DOHH2 (cell line): ENCODE results near the gene GNLY.

Experiments used
- EZH2phosphoT487 ChIP-seq: fragments of 200-600 bp; sonication (generic); IDR thresholded peaks from 2 replicates; pipeline ENCODE4 v1.6.1; 2017; ENCODE audit warnings: borderline replicate concordance, mild to moderate bottlenecking, antibody characterized with exemption, low read length, moderate library complexity, mixed read lengths
- TF ChIP-seq, protein P1 (sequence below): fragments of 200-600 bp; sonication (generic); IDR thresholded peaks from one replicate; pipeline ENCODE4 v1.5.1; 2014; ENCODE audit warnings: antibody characterized with exemption, mild to moderate bottlenecking, low read depth, low read length; ENCODE audit not compliant: poor library complexity, severe bottlenecking

DNA sequence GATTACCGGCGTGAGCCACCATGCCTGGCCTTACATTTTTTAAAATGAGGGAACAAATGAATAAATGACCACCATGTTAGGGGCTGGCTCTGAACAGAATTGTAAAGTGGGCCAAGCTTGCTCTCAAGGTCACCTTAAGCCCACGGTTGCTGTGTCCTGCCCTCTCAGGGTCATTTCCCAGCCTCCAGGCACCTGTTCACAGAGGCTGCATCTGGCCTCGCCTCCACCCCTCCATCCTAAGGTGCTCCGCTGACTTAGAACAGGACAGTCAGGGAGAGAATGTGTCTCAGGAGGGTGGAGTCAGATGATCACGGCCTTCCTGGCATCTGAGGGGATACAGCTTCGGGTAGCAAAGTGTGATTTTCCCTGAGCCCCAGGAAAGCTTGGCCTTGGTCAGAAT is 33.4 kb upstream of the GNLY start:
- TF ChIP-seq, protein P1, sequence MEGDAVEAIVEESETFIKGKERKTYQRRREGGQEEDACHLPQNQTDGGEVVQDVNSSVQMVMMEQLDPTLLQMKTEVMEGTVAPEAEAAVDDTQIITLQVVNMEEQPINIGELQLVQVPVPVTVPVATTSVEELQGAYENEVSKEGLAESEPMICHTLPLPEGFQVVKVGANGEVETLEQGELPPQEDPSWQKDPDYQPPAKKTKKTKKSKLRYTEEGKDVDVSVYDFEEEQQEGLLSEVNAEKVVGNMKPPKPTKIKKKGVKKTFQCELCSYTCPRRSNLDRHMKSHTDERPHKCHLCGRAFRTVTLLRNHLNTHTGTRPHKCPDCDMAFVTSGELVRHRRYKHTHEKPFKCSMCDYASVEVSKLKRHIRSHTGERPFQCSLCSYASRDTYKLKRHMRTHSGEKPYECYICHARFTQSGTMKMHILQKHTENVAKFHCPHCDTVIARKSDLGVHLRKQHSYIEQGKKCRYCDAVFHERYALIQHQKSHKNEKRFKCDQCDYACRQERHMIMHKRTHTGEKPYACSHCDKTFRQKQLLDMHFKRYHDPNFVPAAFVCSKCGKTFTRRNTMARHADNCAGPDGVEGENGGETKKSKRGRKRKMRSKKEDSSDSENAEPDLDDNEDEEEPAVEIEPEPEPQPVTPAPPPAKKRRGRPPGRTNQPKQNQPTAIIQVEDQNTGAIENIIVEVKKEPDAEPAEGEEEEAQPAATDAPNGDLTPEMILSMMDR = no peak
- no peak for TF ChIP-seq EZH2phosphoT487
